ENCODE measurements around the gene FGG.
"Not testable (repeated sequence)": the region's sequence is repeated elsewhere in the genome, so short reads cannot be mapped to it uniquely, and the experiment has no call there.

The FGG gene

DNA sequence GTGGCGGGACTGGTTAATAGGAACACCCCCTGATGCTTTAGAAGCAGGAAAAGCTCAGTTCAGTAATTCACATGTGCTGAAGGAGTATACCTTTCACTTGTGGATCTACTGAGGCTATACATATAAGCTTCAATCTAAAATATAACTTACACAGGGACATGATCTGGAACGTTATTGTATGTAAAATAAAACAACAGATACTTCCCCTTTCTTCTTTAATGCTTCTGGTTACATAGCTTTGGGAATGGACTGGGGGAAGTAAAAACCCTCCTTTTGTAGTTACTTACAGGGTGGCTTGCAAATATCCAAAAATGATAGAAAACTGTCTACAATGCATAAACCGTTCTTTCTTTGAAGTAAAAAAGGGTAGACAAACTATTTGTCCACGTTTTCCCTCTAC is 1.9 kb downstream of the FGG start:
- DNase-seq (ENCODE audit: low read depth in 3 of 3) = no peak

DNA sequence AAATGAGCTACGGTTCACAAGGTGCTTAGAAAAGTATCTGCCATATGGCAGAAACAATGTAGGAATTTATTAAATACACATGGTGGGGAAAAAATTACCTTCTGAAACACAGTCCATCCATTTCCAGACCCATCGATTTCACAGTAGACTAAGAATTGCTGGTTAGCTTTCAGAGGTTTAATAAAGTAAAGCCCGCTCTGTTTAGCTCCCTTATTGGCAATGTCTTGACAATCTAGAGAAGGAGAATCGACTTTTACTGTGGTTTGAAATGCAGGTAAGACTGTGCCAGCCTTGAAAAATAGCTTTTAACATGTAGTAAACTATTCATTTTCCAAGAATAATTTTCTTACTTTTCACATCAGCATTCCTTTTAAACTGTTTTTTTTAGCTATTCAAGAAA is 2.9 kb downstream of the FGG start:
- no peak for DNase-seq (ENCODE audit: low read depth in 3 of 3)

DNA sequence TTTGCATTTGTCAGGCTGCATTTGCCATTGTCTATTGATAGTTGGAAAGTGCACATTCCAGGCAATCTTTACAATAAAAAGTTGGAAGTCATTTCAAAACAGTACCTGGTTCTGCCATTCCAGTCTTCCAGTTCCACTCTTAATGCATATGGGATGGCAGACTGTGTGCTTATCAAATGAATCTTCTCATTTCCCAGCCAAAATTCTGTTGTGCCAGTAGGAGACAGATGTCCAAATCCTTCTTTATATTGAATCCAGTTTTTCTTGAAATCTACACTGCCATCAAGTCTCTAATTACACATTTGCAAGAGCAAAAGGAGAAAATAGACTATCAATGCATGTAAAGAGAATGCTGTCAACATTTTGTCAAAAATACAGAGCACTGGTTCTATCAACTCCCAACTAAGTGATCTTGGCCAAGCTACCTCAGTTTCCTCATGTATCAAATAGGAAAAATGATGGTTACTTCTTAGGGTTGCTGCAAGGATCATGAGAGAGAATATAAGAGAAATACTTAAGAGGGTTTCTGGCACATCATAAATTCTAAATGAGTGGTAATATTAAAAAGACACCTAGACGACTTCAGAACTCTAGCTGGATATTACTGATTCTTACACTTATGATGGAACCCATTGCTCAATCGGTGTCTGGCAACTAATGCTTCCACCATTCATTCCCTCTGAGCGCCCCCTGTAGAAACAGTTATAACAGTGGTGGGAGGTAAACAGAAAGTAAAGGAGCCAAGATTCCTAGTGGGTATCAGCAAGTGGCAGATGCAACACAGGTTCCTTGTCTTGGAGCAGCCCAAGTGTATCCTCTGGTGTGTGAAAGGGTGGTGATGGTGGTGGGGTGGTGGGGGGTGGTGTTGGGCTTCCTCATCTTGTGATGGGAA is 3.8 kb downstream of the FGG start:
- DNase-seq (ENCODE audit: low read depth in 3 of 3) = no peak

DNA sequence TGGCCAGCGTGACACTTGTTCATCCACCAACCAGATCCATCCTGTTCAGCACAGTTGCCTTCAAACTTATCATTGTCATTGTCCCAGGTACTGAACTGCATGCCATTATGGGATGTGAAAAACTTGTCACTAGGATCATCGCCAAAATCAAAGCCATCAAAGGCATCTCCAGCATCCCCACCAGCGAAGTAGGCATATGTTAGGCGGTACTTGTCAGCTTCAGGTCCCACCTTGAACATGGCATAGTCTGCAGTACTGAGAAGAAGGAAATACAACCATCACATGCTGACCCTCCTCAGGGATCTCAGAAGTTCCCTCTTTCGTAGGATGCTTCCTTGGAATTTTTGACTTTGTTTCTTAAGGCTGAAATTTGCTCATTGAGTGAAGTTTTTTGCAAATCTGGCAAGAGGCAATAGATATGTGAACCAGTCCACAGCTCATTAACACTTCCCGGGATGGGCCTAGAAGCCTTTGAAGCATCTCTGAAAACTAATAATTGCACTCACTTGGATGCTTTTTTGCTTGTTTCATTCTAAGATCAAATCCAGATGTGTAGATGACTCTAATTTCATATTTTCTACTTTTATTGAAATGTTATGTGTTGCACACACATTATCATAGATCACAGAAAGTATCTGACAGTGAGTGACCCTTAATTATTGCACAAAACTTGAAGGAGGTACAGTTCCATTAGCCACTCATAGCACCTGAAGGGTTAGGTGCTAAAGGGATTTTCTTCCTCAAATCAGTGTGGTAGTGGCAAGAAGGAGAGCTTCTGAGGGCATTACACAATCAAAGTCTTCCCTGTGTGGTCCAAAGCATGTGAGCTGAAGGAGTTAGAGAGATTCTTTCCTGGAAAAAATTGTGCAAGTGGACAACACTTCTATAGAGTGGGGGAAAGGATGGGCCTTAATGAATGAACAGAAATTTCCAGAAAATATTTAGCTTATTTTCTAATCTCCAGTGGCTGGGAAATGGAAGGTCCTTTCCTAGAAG is 5.4 kb downstream of the FGG start:
- no peak for DNase-seq (ENCODE audit: low read depth in 3 of 3)

DNA sequence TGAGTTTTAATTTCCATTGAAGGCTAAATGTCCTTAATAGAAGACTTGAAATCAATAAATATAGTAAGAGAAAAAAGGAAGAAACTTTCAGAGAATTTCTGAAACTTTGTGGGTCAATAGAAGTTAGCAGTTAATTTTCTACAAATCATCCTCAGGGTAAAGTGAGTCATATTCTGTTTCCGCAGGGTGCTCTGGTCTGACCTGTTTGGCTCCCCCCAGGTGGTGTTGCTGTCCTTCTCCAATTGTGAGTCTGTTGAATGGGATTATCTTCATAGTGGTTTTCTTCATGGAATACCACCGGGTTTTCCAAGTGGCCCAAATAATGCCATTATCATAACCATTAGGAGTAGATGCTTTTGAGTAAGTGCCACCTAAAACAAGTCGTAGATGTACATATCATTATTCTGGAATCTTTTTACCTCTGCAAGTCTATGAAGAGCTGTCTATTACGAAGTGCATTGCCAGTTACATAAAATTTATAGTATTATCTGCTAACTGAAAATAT is 7.7 kb downstream of the FGG start:
- DNase-seq (ENCODE audit: low read depth in 3 of 3) = no peak

DNA sequence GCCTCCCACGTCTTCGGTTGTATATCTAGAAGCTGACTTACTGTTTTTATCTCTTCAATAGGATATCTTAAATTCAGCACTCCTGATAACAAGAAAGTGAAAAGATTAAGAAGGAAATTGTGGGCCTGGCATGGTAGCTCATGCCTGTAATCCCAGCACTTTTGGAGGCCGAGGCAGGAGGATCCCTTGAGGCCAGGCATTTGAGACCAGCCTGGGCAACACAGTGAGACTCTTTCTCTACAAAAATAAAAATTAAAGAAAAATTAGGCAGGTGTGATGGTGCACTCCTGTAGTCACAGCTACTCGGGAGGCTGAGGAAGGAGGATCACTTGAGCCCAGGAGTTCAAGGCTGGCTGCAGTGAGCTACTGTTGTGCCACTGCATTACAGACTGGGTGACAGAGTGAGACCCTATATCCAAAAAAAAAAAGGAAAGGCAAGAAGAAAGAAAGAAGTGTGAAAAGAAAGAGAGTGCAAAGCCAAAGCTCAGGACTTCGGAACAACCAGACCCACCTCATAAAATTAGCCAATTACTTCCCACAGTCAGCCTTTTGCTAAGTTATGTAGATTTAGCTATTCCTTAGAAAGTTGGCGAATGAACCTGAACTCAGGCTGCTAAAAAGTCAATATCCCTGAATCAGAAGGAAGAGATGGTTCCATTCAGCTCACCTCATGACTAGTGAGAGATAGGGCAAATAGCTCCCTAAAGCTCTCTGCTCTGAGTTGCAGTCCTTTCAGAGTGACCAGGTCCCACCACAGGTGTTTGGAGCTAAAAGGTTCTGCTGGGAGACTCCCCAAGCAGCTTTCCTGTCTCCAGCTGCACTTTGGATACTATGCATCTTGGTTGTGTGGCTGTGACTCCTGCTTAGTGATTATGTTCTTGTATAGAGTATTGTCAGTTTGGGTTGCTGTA is 9.2 kb downstream of the FGG start:
- no peak for DNase-seq (ENCODE audit: low read depth in 3 of 3)

DNA sequence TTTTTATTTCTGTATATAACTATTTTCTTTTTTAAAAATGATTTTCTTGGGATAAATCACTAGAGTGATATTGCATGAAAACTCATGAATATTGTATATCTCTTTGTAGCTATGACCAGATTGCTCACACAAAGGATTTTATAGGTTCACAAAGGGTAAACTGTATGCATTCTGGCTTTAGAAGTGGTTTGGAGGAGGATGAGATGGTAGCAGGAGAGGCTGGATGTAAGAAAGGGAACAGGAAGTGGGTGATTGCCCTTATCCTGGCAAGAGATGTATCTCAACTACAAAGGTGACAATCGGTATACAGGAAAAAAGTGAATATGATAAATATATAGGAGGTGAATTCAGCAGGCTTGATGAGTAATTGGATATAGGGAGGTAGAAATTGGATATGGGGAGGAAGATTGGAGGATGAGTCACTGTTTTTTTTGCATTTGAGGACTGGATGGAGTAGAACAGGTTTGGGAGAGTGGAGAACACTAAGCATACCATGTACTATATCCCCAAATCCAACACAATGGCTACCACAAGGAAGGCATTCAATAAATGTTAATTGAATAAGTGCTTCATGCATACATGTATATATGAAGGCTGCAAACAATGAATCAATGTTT is 9.9 kb downstream of the FGG start:
- DNase-seq (ENCODE audit: low read depth in 3 of 3) = no peak

DNA sequence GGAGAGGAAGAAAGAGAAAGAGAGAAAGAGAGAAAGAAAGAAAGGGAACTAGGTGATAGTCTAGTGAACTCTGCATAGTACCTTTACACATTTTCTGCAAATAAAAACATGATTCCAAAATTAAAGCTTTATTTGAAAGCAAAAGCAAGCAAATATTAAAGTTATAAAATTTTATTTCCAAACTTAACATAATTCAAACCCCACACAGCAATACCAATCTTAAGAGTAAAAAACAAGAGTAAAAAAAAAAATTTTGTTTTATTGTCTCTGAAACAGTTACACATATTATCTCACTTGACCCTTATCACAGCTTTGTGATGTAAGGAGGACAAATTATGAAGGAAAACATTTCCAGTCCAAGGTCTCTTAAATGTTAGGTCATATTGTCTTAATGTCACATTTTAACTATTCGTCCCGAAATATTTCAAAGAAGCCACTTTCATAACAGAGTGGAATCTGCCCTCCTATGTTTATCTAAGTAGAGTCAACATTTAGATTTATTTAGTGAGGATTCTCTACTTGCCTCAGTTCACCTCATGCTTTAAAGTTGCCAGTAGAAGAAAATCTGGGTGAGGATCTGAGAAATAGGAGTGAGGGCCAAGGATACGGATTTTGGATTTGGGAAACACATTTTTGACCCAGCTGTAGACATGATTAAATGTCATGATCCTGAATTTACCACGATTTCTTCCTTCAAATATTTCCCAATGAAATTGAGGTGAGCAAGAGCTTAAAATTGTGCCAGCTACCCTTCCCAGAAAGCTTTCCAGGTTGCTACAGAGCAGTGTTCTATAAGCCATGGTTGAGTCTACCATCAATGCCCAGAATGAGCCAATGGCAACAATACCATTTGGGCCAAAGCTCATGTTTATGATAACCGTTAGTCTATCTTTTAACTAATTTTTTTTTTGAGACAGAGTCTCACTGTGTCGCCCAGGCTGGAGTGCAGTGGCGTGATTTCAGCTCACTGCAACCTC is 14.4 kb downstream of the FGG start:
- no peak for DNase-seq (ENCODE audit: low read depth in 3 of 3)

DNA sequence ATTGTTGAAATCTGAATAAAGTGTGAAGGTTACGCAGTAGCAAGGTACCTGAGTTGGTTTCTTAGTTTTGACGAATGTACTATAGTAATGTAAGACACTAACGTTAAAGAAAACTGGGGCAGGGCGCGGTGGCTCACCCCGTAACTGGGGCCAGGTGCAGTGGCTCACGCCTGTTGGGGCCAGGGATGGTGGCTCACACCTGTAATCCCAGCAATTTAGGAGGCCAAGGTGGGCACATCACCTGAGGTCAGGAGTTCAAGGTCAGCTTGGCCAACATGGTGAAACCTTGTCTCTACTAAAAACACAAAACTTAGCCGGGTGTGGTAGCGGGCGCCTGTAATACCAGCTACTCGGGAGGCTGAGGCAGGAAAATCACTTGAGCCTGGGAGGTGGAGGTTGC is 15.2 kb downstream of the FGG start:
- DNase-seq (ENCODE audit: low read depth in 3 of 3) = not testable (repeated sequence)

DNA sequence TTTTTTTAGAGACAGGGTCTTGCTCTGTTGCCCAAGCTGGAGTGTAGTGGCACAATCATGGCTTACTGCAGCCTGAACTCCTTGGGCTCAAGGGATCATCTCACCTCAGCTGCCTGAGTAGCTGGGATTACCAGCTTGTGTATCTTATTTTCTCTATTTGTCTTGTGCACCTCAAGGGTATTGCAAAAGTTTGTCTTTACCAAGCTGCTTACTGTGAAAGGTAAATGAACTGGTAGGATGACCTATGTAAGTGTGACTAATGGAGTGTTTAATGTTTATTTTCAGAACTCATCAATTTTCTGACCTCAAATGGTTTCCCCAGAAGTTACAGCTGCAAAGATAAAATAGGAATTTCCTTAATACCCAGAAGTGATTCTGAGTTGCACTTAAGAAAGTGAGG is 16.6 kb downstream of the FGG start:
- DNase-seq (ENCODE audit: low read depth in 3 of 3) = no peak

DNA sequence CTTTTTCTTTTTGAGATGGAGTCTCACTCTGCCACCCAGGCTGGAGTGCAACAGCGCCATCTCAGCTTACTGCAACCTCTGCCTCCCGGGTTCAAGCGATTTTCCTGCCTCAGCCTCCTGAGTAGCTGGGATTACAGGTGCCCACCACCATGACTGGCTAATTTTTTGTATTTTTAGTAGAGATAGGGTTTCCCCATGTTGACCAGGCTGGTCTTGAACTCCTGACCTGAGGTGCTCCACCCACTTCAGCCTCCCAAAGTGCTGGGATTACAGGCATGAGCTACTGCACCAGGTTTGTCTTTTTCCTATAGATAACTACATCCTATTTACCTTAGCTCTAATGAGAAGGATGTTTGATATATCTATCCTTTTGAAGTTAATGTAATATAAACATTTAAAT is 18.1 kb downstream of the FGG start:
- not testable (repeated sequence) for DNase-seq (ENCODE audit: low read depth in 3 of 3)

DNA sequence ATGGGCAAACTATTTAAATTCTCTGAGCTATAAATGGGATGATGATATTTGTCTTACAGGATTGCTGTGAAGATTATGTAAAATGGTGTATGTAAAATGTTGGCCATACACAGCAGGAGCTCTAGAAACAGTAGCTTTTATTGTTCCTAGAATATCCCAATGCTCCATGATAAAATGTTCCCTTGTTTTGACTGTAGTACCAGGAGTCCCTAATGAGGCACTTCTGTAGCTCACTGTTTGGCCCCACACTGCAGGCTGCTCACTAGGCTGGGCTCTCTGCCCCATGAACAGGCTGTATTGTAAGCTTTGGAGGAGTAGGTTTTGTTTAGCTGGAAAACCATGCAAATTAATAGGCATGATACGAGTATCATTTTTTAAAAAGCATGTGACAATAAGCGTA is 18.6 kb downstream of the FGG start:
- DNase-seq (ENCODE audit: low read depth in 3 of 3) = no peak

DNA sequence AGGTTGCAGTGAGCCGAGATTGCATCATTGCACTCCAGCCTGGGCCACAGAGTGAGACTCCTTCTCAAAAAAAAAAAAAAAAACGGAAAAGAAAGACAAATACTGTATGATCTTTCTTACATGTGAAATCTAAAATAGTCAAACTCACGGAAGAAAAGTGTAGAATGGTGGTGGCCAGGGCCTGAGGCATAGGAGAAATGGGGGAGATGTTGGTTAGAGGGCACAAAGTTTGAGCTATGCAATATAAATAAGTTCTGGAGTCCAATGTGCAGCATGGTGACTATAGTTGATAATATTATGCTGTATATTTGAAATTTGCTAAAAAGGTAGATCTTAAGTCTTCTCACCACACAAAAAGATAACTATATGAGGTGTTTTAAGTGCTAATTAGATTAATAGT is 20.6 kb downstream of the FGG start:
- no peak for DNase-seq (ENCODE audit: low read depth in 3 of 3)

DNA sequence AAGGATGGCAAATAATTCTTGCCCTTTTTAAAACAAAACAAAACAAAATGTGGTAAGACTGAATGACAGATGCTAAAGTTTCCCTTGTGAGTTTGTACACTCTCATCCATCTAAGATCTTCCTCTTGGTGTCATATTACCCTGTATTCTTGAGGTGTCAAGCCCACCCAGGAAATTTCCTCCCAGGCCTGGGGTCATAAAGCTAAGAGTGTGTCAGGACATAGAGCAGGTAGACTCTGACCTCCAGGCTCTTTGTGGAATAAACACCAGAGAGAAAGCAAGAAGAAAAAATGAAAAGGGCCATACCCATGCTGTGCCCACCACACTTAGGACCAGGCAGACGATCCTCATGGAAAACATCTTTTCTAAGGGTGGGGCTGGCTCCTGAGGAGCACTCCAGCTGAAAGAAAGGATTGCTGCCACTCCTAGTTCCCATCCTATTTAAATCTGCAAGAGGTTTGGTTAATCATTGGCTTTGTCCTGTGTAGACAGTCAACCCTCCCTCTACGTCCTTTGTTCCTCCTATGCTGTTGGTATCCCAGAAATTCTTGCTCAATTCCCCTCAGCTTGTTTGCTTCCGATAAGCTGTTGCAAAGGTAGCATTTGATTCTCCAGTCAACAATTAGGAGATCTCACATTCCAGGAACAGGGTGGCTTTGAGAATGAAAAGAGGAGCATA is 22.0 kb downstream of the FGG start, which contains the start of gene FGA:
FGA (minus strand) TSS at position 414 of the 678 bp plus-strand sequence; CDS start at position 359, 55 bp downstream.
- DNase-seq (ENCODE audit: low read depth in 3 of 3) = no peak

DNA sequence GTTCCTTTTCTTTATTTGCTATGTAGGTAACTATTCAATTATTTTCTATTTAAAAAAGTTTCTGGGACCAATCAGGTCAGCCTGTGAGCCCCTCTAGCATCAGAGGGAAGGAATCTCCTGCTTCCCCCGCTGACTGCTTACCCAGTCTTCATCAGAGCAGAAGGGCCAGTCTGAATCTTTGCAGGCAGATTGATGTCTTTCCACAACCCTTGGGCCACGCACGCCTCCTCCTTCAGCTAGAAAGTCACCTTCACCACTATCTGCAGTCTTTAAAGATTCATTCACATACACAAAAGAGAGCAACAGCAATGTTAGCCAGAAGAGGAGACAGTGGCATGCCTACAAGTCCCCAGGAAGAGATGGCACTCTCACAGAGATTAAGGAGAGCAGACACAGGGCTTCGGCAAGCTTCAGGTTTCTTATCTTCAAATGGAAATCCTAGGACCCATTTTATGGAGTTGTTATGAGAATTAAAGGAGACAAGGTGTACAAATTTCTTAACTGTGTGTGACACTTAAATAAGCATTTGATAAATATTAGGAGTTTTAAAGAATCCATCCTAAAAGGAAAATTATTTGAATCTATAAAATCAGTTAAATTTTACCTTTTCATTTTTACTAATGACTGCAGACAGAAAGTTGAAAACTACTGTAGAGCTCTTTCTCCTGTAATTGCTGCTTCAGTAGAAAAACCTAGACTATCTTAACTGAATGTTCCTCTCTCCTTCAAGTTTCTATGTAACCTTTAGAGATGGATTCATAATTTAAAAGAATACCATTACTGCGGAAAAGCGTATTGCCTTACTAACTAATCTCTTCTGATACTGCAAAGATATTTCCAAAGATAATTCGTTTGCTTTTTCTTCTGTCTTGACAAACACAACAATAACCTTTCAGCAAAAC is 22.9 kb downstream of the FGG start:
- no peak for DNase-seq (ENCODE audit: low read depth in 3 of 3)

DNA sequence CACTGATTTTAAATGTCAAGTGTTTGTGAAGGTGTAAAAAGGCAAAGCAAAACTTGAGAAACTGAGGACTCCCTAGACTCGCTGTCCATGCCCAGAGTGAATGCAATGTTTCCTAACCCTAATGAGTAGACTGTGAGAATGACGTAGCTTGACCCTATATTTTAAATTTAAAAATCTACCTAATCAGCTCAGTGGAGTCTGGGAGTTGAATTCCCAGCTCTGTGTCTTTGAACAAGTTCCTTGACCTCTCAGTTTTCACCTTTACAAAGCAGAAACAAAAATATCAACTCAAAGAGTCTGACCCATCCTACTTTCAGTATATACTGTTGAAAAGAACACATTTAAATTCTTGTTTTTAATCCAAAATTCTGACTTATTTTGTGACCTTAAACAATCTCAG is 24.3 kb downstream of the FGG start:
- DNase-seq (ENCODE audit: low read depth in 3 of 3) = no peak

DNA sequence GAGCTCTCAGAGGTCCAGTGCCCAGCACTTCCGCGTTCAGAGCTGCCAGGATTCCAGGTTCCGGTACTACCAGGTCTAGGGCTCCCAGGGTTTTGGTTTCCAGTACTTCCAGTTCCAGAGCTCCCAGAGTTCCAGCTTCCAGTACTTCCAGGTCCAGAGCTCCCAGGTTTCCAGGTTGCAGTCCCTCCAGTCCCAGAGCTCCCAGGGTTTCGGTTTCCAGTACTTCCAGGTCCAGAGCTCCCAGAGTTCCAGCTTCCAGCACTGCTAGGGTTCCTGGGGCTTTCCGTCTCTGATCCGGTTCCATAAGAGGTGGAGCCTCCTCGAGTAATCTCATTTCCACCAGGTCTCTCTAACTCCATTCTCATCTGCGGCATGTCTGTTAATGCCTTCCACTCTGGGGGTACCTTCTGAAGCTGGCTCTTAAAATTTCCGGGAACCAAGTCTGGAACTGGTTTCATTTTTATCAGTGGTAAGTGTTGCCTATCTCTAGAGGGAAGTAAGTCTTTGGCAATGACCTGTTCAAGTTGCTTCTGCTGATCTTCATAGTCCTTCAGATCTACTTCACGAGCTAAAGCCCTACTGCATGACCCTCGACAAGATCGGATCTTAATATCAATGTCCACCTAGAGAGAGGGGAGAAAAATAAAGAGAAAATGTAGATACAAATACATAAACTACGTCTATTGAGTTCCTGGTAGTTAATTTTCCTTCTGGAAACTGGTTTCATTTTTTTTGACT is 26.0 kb downstream of the FGG start:
- no peak for DNase-seq (ENCODE audit: low read depth in 3 of 3)
